A673 (cell line): ENCODE results near the gene GABRA5.

Experiments used
- EZH2 ChIP-seq: fragments of 200-600 bp; sonication (generic); IDR thresholded peaks from 2 replicates; pipeline ENCODE4 v1.6.1; 2017; ENCODE audit warnings: borderline replicate concordance, low read depth, mild to moderate bottlenecking, mixed read lengths, antibody characterized with exemption, low read length; ENCODE audit not compliant: poor library complexity, severe bottlenecking
- TF ChIP-seq, protein P1 (sequence below): fragments of 300-800, 200-600 bp; sonication (generic); conservative IDR thresholded peaks from 2 replicates; pipeline ENCODE4 v1.5.1; 2017; ENCODE audit warnings: low read depth, mild to moderate bottlenecking, antibody characterized with exemption, low read length, moderate library complexity, mixed read lengths

DNA sequence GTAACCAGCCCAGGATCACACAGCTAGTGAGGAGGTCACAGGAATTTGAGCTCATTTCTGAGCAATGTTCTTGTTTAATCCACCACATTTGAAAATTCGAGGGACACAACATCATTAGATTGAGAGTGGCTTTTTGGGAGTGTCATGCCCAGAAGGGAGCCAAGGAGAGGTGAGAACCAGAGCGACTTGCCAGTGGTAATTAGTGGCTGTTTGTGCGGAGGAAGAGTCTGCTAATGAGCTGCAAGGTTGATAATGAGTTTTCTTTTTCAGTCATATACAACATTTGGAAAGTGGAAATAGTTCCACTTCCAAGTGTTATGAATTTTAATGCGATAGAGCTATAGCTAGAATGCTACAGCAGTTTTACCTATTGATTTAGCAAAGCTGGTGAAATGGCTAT is 19.7 kb downstream of the GABRA5 start:
- TF ChIP-seq, protein P1, sequence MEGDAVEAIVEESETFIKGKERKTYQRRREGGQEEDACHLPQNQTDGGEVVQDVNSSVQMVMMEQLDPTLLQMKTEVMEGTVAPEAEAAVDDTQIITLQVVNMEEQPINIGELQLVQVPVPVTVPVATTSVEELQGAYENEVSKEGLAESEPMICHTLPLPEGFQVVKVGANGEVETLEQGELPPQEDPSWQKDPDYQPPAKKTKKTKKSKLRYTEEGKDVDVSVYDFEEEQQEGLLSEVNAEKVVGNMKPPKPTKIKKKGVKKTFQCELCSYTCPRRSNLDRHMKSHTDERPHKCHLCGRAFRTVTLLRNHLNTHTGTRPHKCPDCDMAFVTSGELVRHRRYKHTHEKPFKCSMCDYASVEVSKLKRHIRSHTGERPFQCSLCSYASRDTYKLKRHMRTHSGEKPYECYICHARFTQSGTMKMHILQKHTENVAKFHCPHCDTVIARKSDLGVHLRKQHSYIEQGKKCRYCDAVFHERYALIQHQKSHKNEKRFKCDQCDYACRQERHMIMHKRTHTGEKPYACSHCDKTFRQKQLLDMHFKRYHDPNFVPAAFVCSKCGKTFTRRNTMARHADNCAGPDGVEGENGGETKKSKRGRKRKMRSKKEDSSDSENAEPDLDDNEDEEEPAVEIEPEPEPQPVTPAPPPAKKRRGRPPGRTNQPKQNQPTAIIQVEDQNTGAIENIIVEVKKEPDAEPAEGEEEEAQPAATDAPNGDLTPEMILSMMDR, result no peak
- TF ChIP-seq EZH2, result no peak
